ENCODE data around the gene BCLAF3. TPM values are rescaled to one million over a fixed set of nuclear protein-coding genes. Genes with fewer than 3 reads are reported as not detected.

The BCLAF3 gene
- total and polyA plus RNA-seq, 2 experiments from 2014 or later = 6.6 to 7.0 TPM

DNA sequence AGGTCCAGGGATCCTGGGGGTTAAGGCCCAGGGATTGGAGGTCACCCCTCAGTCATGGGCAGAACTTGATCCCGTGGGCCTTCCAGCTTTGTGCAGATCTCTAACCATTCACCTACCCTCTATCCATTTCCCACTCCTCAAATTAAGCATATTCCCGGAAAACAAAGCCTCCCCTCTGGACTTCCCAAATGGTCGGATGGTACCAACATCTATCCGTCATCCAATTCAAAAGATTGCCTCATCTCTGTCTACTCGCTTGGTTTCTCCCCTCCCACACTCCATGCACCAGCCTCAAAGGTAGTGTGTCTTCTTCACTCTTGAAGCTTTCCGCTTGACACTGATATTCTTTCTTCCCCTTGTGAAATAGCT lies 473 bp upstream of the BCLAF3 start:
- H3K36me3 ChIP-seq (replicated peaks; ENCODE audit: insufficient read depth, low read depth) = no peaks in the 10 kb centered on the region
- DNase-seq (ENCODE audit: low spot score) = no peak
- no peaks in the 10 kb centered on the region for H3K9me2 ChIP-seq (replicated peaks; ENCODE audit: insufficient read depth)
- TF ChIP-seq EZH2phosphoT487 (IDR thresholded peaks at IDR 0.05; ENCODE audit: low read depth, severe bottlenecking, unreplicated experiment) = no peak
- TF ChIP-seq, protein P1, sequence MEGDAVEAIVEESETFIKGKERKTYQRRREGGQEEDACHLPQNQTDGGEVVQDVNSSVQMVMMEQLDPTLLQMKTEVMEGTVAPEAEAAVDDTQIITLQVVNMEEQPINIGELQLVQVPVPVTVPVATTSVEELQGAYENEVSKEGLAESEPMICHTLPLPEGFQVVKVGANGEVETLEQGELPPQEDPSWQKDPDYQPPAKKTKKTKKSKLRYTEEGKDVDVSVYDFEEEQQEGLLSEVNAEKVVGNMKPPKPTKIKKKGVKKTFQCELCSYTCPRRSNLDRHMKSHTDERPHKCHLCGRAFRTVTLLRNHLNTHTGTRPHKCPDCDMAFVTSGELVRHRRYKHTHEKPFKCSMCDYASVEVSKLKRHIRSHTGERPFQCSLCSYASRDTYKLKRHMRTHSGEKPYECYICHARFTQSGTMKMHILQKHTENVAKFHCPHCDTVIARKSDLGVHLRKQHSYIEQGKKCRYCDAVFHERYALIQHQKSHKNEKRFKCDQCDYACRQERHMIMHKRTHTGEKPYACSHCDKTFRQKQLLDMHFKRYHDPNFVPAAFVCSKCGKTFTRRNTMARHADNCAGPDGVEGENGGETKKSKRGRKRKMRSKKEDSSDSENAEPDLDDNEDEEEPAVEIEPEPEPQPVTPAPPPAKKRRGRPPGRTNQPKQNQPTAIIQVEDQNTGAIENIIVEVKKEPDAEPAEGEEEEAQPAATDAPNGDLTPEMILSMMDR (IDR thresholded peaks at IDR 0.05; ENCODE audit: poor library complexity) = no peak
- no peak for TF ChIP-seq EZH2 (IDR thresholded peaks at IDR 0.05; ENCODE audit: borderline replicate concordance)
- no peak overlapping the region for H3K4me3 ChIP-seq
- H3K27me3 ChIP-seq = no peaks in the 10 kb centered on the region
- WGBS (ENCODE audit: low lambda C conversion rate, missing lambda C conversion rate) = 84% methylated on average over 6 of the region's 6 CpGs
- H3K4me1 ChIP-seq (ENCODE audit: insufficient read depth) = no peaks in the 10 kb centered on the region
- peaks cover 22% of the 10 kb centered on the region for H3K79me2 ChIP-seq
- H2AFZ ChIP-seq = peak overlapping the region; percentile 69
- no peaks in the 10 kb centered on the region for H3K9me3 ChIP-seq (ENCODE audit: low read depth)
- H4K20me1 ChIP-seq (ENCODE audit: insufficient read depth, poor library complexity, severe bottlenecking) = no peaks in the 10 kb centered on the region
- peak overlapping the region; percentile 37 for H3K27ac ChIP-seq
- peak overlapping the region; percentile 78 for H3K4me2 ChIP-seq

DNA sequence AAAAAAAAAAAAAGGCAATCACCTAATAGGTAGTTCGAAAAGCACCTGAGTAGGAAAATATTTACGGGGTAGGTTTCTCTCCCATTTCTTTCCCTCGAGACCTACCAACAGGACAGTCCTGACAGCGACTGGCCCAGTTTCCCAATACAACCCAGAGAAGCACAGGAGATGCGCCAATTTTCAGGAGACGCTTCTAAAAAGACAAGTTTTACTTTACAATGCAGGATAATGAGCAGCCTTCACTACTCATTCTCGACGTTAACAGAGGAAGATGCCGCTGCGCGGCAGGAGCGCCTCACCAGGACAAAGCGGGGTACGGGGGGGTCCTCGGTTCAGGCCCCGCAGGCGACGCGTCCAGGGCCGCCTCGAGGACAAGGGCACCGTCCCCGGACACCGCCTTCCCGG lies 708 bp downstream of the BCLAF3 start:
- Histone ChIP-seq H3K27ac (peak overlapping the region; percentile 84), H3K36me3 (replicated peaks; ENCODE audit: insufficient read depth, low read depth) (no peaks in the 10 kb centered on the region), H3K4me2 (peak overlapping the region; percentile 73), H2AFZ (peak overlapping the region; percentile 35), H3K9me3 (ENCODE audit: low read depth) (no peaks in the 10 kb centered on the region), H3K4me3 (peak overlapping the region; percentile 65), H3K27me3 (no peaks in the 10 kb centered on the region), H3K79me2 (peaks cover 31% of the 10 kb centered on the region), H3K9me2 (replicated peaks; ENCODE audit: insufficient read depth) (no peaks in the 10 kb centered on the region), H4K20me1 (ENCODE audit: insufficient read depth, poor library complexity, severe bottlenecking) (no peaks in the 10 kb centered on the region), H3K4me1 (ENCODE audit: insufficient read depth) (no peaks in the 10 kb centered on the region)
- 45% methylated on average over 15 of the region's 25 CpGs for WGBS (ENCODE audit: low lambda C conversion rate, missing lambda C conversion rate)
- no peak for TF ChIP-seq EZH2 (IDR thresholded peaks at IDR 0.05; ENCODE audit: borderline replicate concordance)
- TF ChIP-seq, protein P1 (IDR thresholded peaks at IDR 0.05; ENCODE audit: poor library complexity) = no peak
- no peak for TF ChIP-seq EZH2phosphoT487 (IDR thresholded peaks at IDR 0.05; ENCODE audit: low read depth, severe bottlenecking, unreplicated experiment)
- DNase-seq (ENCODE audit: low spot score) = no peak

DNA sequence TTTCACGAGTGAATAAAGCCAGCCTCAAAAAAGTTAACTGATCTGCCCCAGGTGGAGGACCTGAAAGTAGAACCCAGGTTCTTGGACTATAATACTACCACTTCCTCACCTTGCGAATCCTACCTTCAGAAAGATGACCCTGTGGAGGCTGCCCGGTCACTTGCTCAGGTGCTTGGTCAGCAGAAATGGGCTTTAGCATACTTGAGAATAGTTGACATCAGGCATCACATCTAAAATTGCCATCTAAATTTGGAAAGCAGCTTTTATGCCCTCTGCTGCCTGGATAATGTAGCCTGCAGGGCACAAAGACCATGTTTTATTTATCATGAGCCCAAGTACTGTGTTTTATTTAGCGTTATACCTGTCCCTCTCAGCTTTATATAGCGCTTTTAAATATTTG lies 3.0 kb downstream of the BCLAF3 start:
- no peak overlapping the region for H3K4me3 ChIP-seq
- DNase-seq (ENCODE audit: low spot score) = no peak
- H3K79me2 ChIP-seq = peaks cover 44% of the 10 kb centered on the region
- no peaks in the 10 kb centered on the region for H3K9me3 ChIP-seq (ENCODE audit: low read depth)
- no peaks in the 10 kb centered on the region for H3K36me3 ChIP-seq (replicated peaks; ENCODE audit: insufficient read depth, low read depth)
- no peaks in the 10 kb centered on the region for H3K9me2 ChIP-seq (replicated peaks; ENCODE audit: insufficient read depth)
- no peaks in the 10 kb centered on the region for H3K4me1 ChIP-seq (ENCODE audit: insufficient read depth)
- no peaks in the 10 kb centered on the region for H4K20me1 ChIP-seq (ENCODE audit: insufficient read depth, poor library complexity, severe bottlenecking)
- no peak overlapping the region for H3K4me2 ChIP-seq
- WGBS (ENCODE audit: low lambda C conversion rate, missing lambda C conversion rate) = 84% methylated on average over 5 of the region's 5 CpGs
- H2AFZ ChIP-seq = no peak overlapping the region
- H3K27me3 ChIP-seq = no peaks in the 10 kb centered on the region
- TF ChIP-seq, protein P1 (IDR thresholded peaks at IDR 0.05; ENCODE audit: poor library complexity) = no peak
- TF ChIP-seq EZH2 (IDR thresholded peaks at IDR 0.05; ENCODE audit: borderline replicate concordance) (no peak), EZH2phosphoT487 (IDR thresholded peaks at IDR 0.05; ENCODE audit: low read depth, severe bottlenecking, unreplicated experiment) (no peak)
- no peak overlapping the region for H3K27ac ChIP-seq

DNA sequence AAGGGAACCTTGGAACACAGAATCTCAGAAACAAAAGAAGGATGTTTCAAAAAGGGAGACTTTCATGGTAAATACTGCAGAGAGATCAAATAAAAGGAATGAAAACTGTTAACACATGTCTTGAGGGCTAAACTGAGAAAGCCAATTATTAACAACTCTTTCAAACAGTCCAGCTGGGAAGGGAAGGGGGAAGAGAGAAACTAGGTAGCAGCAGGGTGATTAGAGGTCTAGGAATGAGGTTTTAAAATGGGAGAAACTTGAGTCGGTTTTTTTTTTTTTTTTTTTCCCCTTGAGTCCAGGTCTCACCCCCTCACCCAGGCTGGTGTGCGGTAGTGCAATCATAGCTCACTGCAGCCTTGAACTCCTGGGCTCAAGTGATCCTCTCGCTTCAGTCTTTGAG lies 4.3 kb downstream of the BCLAF3 start:
- Histone ChIP-seq H4K20me1 (ENCODE audit: insufficient read depth, poor library complexity, severe bottlenecking) (no peaks in the 10 kb centered on the region), H3K9me2 (replicated peaks; ENCODE audit: insufficient read depth) (no peaks in the 10 kb centered on the region), H3K4me2 (no peak overlapping the region), H3K4me1 (ENCODE audit: insufficient read depth) (no peaks in the 10 kb centered on the region), H3K27me3 (no peaks in the 10 kb centered on the region), H2AFZ (no peak overlapping the region), H3K27ac (no peak overlapping the region), H3K79me2 (peaks cover 44% of the 10 kb centered on the region), H3K4me3 (no peak overlapping the region), H3K36me3 (replicated peaks; ENCODE audit: insufficient read depth, low read depth) (no peaks in the 10 kb centered on the region), H3K9me3 (ENCODE audit: low read depth) (no peaks in the 10 kb centered on the region)
- no peak for DNase-seq (ENCODE audit: low spot score)
- TF ChIP-seq, protein P1 (IDR thresholded peaks at IDR 0.05; ENCODE audit: poor library complexity) = no peak
- TF ChIP-seq EZH2phosphoT487 (IDR thresholded peaks at IDR 0.05; ENCODE audit: low read depth, severe bottlenecking, unreplicated experiment) (no peak), EZH2 (IDR thresholded peaks at IDR 0.05; ENCODE audit: borderline replicate concordance) (no peak)
- WGBS (ENCODE audit: low lambda C conversion rate, missing lambda C conversion rate) = 79% methylated on average over 3 of the region's 3 CpGs

Measured in hepatocyte (in vitro differentiated cells).